Adipose tissue (tissue), 3 donors: ENCODE results near the gene EDIL3. TPM values are rescaled to one million over a fixed set of nuclear protein-coding genes. Genes with fewer than 3 reads are reported as not detected.
"Not testable (repeated sequence)": the region's sequence is repeated elsewhere in the genome, so short reads cannot be mapped to it uniquely, and the experiment has no call there.

Source experiments
- H3K27ac ChIP-seq: one replicate; pipeline ENCODE4 v1.5.1; 2013; ENCODE audit warnings: low read depth, low read length
- WGBS, 3 donors: extraction: QIAGEN DNeasy Blood & Tissue Kit; methylation state at CpG; one replicate each; pipeline ENCODE4 v1.1.7; 2013; 5-methylcytosine and 5-hydroxymethylcytosine counted together
- polyA plus RNA-seq, 3 donors: library from polyadenylated mRNA; stranded (reverse); fragments of 200-250 nt; gene quantifications; one replicate each; pipeline ENCODE4 v1.2.3, GENCODE V29; 2013
- donor health status: healthy with polysubstance abuse.
- donor health status: Bipolar disorder and iron deficiency.
- donor health status: healthy.

The EDIL3 gene
- polyA plus RNA-seq, 3 donors, result 1.0 to 2.8 (median 1.6) TPM

GRCh38 chr5:84317826-84318225, 66.9 kb downstream of the EDIL3 start:
- WGBS, 3 donors, result 88 to 94% (median 88%) methylated on average over 1 of the region's 1 CpG

GRCh38 chr5:84312280-84312679, 72.4 kb downstream of the EDIL3 start:
- WGBS, 3 donors, result 91 to 97% (median 97%) methylated on average over 11 to 30 of the region's 30 CpGs

More at GRCh38 chr5:84317826-84318225, 66.9 kb downstream of the EDIL3 start:
- not testable (repeated sequence) for H3K27ac ChIP-seq

GRCh38 chr5:84309850-84310249, 74.8 kb downstream of the EDIL3 start:
- H3K27ac ChIP-seq, result not testable (repeated sequence)

More at GRCh38 chr5:84312280-84312679, 72.4 kb downstream of the EDIL3 start:
- not testable (repeated sequence) for H3K27ac ChIP-seq

- H3K27ac ChIP-seq, result no peak overlapping the region
- 72 to 86% (median 84%) methylated on average over 1 of the region's 1 CpG for WGBS, 3 donors
Observed at GRCh38 chr5:84306601-84307000, 78.1 kb downstream of the EDIL3 start.

- H3K27ac ChIP-seq, result no peak overlapping the region
Observed at GRCh38 chr5:84304599-84304998, 80.1 kb downstream of the EDIL3 start.

GRCh38 chr5:84303315-84303714, 81.4 kb downstream of the EDIL3 start:
- WGBS, 3 donors, result 79 to 89% (median 82%) methylated on average over 3 of the region's 3 CpGs
- H3K27ac ChIP-seq, result no peak overlapping the region

- no peak overlapping the region for H3K27ac ChIP-seq
- 47 to 66% (median 53%) methylated on average over 1 of the region's 1 CpG for WGBS, 3 donors
Observed at GRCh38 chr5:84301535-84301934, 83.1 kb downstream of the EDIL3 start.

GRCh38 chr5:84299959-84300358, 84.7 kb downstream of the EDIL3 start:
- H3K27ac ChIP-seq, result no peak overlapping the region
- 31 to 59% (median 50%) methylated on average over 1 of the region's 1 CpG for WGBS, 3 donors

- H3K27ac ChIP-seq, result no peak overlapping the region
- WGBS, 3 donors, result 86 to 90% (median 87%) methylated on average over 4 of the region's 4 CpGs
Observed at GRCh38 chr5:84298628-84299027, 86.1 kb downstream of the EDIL3 start.

GRCh38 chr5:84297641-84298040, 87.0 kb downstream of the EDIL3 start:
- not testable (repeated sequence) for H3K27ac ChIP-seq
- 55 to 58% (median 58%) methylated on average over 4 of the region's 4 CpGs for WGBS, 3 donors

- 71 to 76% (median 74%) methylated on average over 14 of the region's 14 CpGs for WGBS, 3 donors
Observed at GRCh38 chr5:84292788-84293653, 91.7 kb downstream of the EDIL3 start.

GRCh38 chr5:84292000-84292642, 92.6 kb downstream of the EDIL3 start:
- no peak overlapping the region for H3K27ac ChIP-seq
- WGBS, 3 donors, result 89 to 95% (median 94%) methylated on average over 1 of the region's 1 CpG

More at GRCh38 chr5:84292788-84293653, 91.7 kb downstream of the EDIL3 start:
- no peak overlapping the region for H3K27ac ChIP-seq

- H3K27ac ChIP-seq, result no peak overlapping the region
- 77 to 82% (median 79%) methylated on average over 2 of the region's 2 CpGs for WGBS, 3 donors
Observed at GRCh38 chr5:84290673-84291072, 94.0 kb downstream of the EDIL3 start.

- WGBS, 3 donors, result 61 to 71% (median 67%) methylated on average over 4 of the region's 4 CpGs
- no peak overlapping the region for H3K27ac ChIP-seq
Observed at GRCh38 chr5:84290161-84290560, 94.5 kb downstream of the EDIL3 start.

- no peak overlapping the region for H3K27ac ChIP-seq
- WGBS, 3 donors, result 49 to 71% (median 51%) methylated on average over 4 of the region's 4 CpGs
Observed at GRCh38 chr5:84287951-84288350, 96.7 kb downstream of the EDIL3 start.

- H3K27ac ChIP-seq, result no peak overlapping the region
Observed at GRCh38 chr5:84286662-84287061, 98.0 kb downstream of the EDIL3 start.

- H3K27ac ChIP-seq, result no peak overlapping the region
- 65 to 76% (median 69%) methylated on average over 8 of the region's 8 CpGs for WGBS, 3 donors
Observed at GRCh38 chr5:84285641-84286637, 98.7 kb downstream of the EDIL3 start.

- no peak overlapping the region for H3K27ac ChIP-seq
Observed at GRCh38 chr5:84281383-84281782, 103.3 kb downstream of the EDIL3 start.

- no peak overlapping the region for H3K27ac ChIP-seq
Observed at GRCh38 chr5:84279234-84279633, 105.4 kb downstream of the EDIL3 start.
